Retinal pigment epithelial cell (primary cell): ENCODE data around the gene CPSF4L.

Source experiments
- DNase-seq: peaks from one replicate; pipeline ENCODE4 v3.0.0-alpha.2; 2010; ENCODE audit warnings: low read depth
- H3K4me3 ChIP-seq: 2 replicates; pipeline ENCODE4 v1.5.1; 2011; ENCODE audit warnings: mild to moderate bottlenecking, low read length, control low read depth, moderate library complexity
- TF ChIP-seq, protein P1 (sequence below): conservative IDR thresholded peaks from 2 replicates; pipeline ENCODE4 v1.5.1; 2011; ENCODE audit warnings: low read depth, low read length, control low read depth, inconsistent platforms

CPSF4L gene

DNA sequence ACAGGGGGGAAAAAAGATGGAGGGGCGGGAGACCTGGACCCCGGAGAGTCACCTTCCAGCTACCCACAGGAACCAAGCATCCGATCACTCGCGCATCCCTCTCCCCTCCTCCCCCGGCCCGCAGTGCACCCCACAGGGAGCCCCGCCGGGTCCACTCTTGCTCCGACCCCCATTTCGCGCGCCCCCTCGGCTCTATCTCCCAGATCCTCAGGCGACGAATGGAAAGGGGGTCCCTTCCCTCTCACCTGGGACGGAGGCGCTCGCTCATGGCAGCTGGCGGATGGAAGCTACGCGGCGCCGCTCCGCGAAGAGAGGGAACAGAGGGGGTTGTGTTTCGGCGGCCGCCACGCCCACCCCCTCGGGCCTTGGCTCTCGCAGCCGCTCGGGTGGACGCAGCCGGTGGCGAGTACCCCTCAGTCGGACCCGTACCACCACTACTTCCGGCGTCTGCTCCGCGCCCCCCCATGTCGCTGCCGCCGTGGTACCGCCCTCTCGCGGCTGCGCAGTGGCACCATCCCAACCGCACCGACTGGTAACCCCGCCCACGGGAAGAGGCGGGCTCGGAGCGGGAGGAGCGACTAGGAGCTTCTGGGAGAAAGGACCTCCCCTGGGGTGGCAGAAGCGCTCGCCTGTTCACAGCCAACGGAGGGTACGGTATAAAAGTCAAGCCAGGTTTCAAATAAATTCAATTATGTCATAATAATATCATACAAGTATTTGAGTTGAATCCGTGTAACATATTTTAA lies 29.7 kb downstream of the CPSF4L start:
- H3K4me3 ChIP-seq = peak overlapping the region; percentile 86
- TF ChIP-seq, protein P1, sequence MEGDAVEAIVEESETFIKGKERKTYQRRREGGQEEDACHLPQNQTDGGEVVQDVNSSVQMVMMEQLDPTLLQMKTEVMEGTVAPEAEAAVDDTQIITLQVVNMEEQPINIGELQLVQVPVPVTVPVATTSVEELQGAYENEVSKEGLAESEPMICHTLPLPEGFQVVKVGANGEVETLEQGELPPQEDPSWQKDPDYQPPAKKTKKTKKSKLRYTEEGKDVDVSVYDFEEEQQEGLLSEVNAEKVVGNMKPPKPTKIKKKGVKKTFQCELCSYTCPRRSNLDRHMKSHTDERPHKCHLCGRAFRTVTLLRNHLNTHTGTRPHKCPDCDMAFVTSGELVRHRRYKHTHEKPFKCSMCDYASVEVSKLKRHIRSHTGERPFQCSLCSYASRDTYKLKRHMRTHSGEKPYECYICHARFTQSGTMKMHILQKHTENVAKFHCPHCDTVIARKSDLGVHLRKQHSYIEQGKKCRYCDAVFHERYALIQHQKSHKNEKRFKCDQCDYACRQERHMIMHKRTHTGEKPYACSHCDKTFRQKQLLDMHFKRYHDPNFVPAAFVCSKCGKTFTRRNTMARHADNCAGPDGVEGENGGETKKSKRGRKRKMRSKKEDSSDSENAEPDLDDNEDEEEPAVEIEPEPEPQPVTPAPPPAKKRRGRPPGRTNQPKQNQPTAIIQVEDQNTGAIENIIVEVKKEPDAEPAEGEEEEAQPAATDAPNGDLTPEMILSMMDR = peak; percentile 29
- peak; percentile 62 for DNase-seq

DNA sequence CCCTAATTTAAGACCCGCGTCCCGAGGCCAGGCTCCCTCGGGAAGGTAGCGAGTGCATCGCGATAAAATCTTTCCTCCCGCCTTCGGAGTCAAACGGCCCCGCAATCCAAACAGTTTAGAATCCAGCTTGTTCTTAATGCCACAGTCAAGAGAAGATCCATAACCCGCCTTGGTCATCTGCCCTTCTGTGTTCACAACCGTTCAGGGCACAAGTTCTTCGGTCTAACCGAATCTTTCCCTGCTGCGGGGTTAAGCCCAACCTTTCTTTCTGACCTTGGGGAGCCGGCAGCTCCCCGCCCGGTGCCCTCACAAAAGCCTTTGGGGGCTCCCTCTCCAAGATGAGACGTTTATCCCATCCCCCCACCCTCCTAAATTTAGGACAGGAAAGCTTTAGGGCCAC lies 30.3 kb downstream of the CPSF4L start:
- no peak for DNase-seq
- H3K4me3 ChIP-seq = peak overlapping the region; percentile 86
- TF ChIP-seq, protein P1 = no peak

DNA sequence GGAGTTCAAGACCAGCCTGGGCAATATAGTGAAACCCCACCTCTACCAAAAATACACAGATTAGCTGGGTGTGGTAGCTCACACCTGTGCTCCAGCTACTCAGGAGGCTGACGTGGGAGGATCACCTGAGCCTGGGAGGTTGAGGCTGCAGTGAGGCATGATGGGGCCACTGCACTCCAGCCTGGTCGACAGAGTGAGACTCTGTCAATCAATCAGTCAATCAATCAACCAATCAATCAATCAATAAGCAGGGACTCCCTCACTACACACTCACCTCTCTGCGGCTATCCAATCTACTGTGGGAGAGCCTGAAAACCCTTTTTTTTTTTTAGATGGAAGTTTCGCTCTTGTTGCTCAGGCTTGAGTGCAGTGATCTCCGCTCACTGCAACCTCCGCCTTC lies 31.6 kb downstream of the CPSF4L start:
- no peak for DNase-seq
- no peak overlapping the region for H3K4me3 ChIP-seq
- TF ChIP-seq, protein P1 = no peak

DNA sequence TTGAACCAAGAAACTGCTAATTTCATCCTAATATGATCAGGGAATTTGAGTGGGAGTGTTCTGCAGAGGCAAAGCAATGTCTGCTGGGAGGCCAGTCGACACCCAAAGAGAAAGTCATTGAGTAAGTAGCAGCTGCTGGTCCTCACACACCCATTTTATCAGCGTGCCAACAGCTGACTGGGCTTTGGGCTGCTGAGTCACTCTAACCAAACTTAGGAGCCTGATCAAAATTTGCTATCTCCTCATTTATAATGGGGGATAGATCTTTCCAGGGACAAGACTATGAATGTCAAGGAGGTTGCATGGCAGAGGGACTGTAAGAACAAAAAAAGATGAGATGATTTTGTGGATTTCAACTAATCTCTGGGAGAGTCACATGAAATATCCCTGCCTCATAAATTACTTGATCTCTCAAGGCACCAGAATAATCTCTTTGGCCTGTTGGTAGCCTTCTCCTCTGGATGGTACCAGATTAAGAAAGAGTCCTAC lies 32.9 kb downstream of the CPSF4L start:
- no peak overlapping the region for H3K4me3 ChIP-seq
- peak; percentile 46 for DNase-seq
- TF ChIP-seq, protein P1 = no peak

DNA sequence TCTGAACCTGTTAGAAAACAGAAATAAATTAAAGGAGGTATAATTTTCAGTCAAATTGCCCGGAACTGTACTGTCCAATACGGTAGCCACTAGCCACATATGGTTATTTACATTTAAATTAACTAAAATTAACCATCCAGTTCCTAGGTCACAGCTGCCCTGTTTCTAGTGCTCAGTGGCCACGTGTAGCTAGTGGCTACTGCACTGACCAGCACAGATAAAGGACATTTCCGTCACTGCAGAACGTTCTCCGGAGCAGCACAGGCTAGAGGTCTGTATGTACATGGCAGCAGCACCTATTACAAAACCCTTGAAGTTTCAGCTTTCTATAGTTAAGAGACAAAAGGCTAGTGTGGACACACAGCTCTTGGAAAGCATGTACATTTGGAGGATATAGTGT lies 33.7 kb downstream of the CPSF4L start:
- TF ChIP-seq, protein P1 = no peak
- H3K4me3 ChIP-seq = no peak overlapping the region
- DNase-seq = no peak

DNA sequence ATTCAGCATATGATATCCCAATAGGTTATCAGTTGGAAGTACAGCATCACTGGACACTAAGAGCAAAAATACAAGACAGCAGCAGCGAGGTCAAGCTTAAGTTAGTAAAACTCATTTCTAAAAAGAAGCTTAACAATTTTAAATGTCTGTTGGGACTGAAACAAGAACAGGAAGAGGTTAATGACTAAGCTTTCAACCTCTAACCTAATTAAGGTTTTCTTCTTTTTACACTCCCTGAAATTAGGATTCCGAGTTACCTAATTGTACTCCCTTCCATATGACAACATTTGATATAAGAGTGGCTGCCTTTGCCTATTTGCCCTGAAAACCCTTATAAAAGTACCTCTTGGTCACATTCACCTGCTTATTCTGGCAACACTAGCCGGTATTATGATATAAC lies 34.3 kb downstream of the CPSF4L start:
- TF ChIP-seq, protein P1 = no peak
- DNase-seq = no peak
- H3K4me3 ChIP-seq = no peak overlapping the region

DNA sequence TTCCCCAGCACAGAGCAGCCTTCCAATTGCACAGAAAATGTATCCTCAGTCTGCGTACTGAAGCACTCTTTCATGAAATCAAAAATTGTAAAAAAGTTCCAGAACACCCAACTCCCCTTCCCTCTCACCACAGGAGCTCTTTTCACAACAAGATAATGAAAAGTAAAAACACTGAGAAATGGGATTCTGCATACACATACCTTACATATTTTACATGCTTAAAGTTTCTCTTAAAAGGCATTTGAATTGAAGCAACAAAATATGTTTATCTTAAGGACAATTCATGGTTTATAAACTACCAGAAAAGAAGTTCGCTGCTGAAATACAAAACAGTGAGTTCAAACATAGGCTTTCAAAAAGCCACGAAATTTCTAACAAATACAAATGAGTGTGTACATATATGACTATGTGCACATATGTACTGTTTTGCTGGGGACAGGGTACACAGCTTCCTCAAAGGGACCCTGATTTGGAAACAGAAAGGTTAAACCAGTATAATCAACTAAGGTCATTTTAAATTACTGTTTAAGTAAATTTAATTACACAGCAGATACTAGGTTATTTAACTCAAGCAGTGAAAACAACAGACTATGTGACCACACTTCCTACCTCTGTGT lies 35.0 kb downstream of the CPSF4L start:
- H3K4me3 ChIP-seq = no peak overlapping the region
- DNase-seq = no peak
- TF ChIP-seq, protein P1 = no peak
